ENCODE data around the gene PTPN3. TPM values are rescaled to one million over a fixed set of nuclear protein-coding genes. Genes with fewer than 3 reads are reported as not detected.
"Not testable (repeated sequence)": the region's sequence is repeated elsewhere in the genome, so short reads cannot be mapped to it uniquely, and the experiment has no call there.

The PTPN3 gene
- total RNA-seq, result 2.1 and 5.3 TPM in 2 replicates

GRCh38 chr9:109498195-109499092 lies at the start of gene PTPN3:
Gene PTPN3 (minus strand): TSS chr9:109498307. CDS start chr9:109463434, 34,873 bp downstream.
- DNase-seq (ENCODE audit: low read depth in 2 of 2), result peak in 1 of 2 donors; percentile 13

- DNase-seq (ENCODE audit: low read depth in 2 of 2), result not testable (repeated sequence)
Observed at GRCh38 chr9:109544954-109545353, 46.8 kb upstream of the PTPN3 start.

GRCh38 chr9:109542922-109543321 lies 44.8 kb upstream of the PTPN3 start:
- DNase-seq (ENCODE audit: low read depth in 2 of 2), result no peak

GRCh38 chr9:109538346-109538745 lies 40.2 kb upstream of the PTPN3 start:
- no peak for DNase-seq (ENCODE audit: low read depth in 2 of 2)

GRCh38 chr9:109537288-109537687 lies 39.2 kb upstream of the PTPN3 start:
- DNase-seq (ENCODE audit: low read depth in 2 of 2), result no peak

GRCh38 chr9:109536859-109537258 lies 38.8 kb upstream of the PTPN3 start:
- no peak for DNase-seq (ENCODE audit: low read depth in 2 of 2)

GRCh38 chr9:109535365-109535764 lies 37.3 kb upstream of the PTPN3 start:
- DNase-seq (ENCODE audit: low read depth in 2 of 2), result no peak

- no peak for DNase-seq (ENCODE audit: low read depth in 2 of 2)
Observed at GRCh38 chr9:109534151-109534550, 36.0 kb upstream of the PTPN3 start.

GRCh38 chr9:109532652-109533051 lies 34.5 kb upstream of the PTPN3 start:
- DNase-seq (ENCODE audit: low read depth in 2 of 2), result not testable (repeated sequence)

- no peak for DNase-seq (ENCODE audit: low read depth in 2 of 2)
Observed at GRCh38 chr9:109522106-109522505, 24.0 kb upstream of the PTPN3 start.

- DNase-seq (ENCODE audit: low read depth in 2 of 2), result peak; percentile 69 to 74
Observed at GRCh38 chr9:109520475-109521132, 22.5 kb upstream of the PTPN3 start.

- DNase-seq (ENCODE audit: low read depth in 2 of 2), result no peak
Observed at GRCh38 chr9:109519366-109519765, 21.3 kb upstream of the PTPN3 start.

GRCh38 chr9:109518621-109519335 lies 20.7 kb upstream of the PTPN3 start:
- no peak for DNase-seq (ENCODE audit: low read depth in 2 of 2)

GRCh38 chr9:109517901-109518377 lies 19.8 kb upstream of the PTPN3 start:
- no peak for DNase-seq (ENCODE audit: low read depth in 2 of 2)

GRCh38 chr9:109513871-109514270 lies 15.8 kb upstream of the PTPN3 start:
- DNase-seq (ENCODE audit: low read depth in 2 of 2), result no peak

- DNase-seq (ENCODE audit: low read depth in 2 of 2), result no peak
Observed at GRCh38 chr9:109512170-109512756, 14.2 kb upstream of the PTPN3 start.

GRCh38 chr9:109510506-109510905 lies 12.4 kb upstream of the PTPN3 start:
- DNase-seq (ENCODE audit: low read depth in 2 of 2), result no peak

- DNase-seq (ENCODE audit: low read depth in 2 of 2), result not testable (repeated sequence)
Observed at GRCh38 chr9:109510042-109510441, 11.9 kb upstream of the PTPN3 start.

- peak; percentile 6 to 69 for DNase-seq (ENCODE audit: low read depth in 2 of 2)
Observed at GRCh38 chr9:109509611-109510010, 11.5 kb upstream of the PTPN3 start.

GRCh38 chr9:109507421-109507838 lies 9.3 kb upstream of the PTPN3 start:
- peak; percentile 89 to 98 for DNase-seq (ENCODE audit: low read depth in 2 of 2)

GRCh38 chr9:109506097-109506712 lies 8.1 kb upstream of the PTPN3 start:
- DNase-seq (ENCODE audit: low read depth in 2 of 2), result peak in 1 of 2 donors; percentile 25
